GM23248 (cell line): Measurements from ENCODE around the gene EPS8L2. TPM values are rescaled to one million over a fixed set of nuclear protein-coding genes. Genes with fewer than 3 reads are reported as not detected.

ENCODE experiments used
- DNase-seq: peaks from one replicate; pipeline ENCODE4 v3.0.0-alpha.2; 2015
- H2AFZ ChIP-seq: fragments of 200-600 bp; sonication (generic); 2 replicates; pipeline ENCODE4 v1.6.1; 2016; ENCODE audit warnings: antibody characterized with exemption
- H3F3A ChIP-seq: fragments of 200-600 bp; sonication (generic); 2 replicates; pipeline ENCODE4 v1.6.1; 2016; ENCODE audit warnings: mild to moderate bottlenecking, antibody characterized with exemption, mixed run types; ENCODE audit not compliant: insufficient read depth
- H3K27ac ChIP-seq: fragments of 200-600 bp; sonication (generic); 2 replicates; pipeline ENCODE4 v1.5.1; 2016; ENCODE audit warnings: mild to moderate bottlenecking
- H3K27me3 ChIP-seq: fragments of 200-600 bp; sonication (generic); replicated peaks from 2 replicates; pipeline ENCODE4 v1.6.1; 2016; ENCODE audit warnings: mild to moderate bottlenecking; ENCODE audit not compliant: insufficient read depth
- H3K36me3 ChIP-seq: fragments of 200-600 bp; sonication (generic); 2 replicates; pipeline ENCODE4 v1.6.1; 2016; ENCODE audit warnings: low read depth, mild to moderate bottlenecking
- H3K4me1 ChIP-seq: fragments of 200-600 bp; sonication (generic); 2 replicates; pipeline ENCODE4 v1.6.1; 2016; ENCODE audit warnings: mild to moderate bottlenecking; ENCODE audit not compliant: insufficient read depth
- H3K4me2 ChIP-seq: fragments of 200-600 bp; sonication (generic); one replicate; pipeline ENCODE4 v1.6.1; 2016; ENCODE audit warnings: mild to moderate bottlenecking; ENCODE audit not compliant: unreplicated experiment
- H3K4me3 ChIP-seq: fragments of 200-600 bp; sonication (generic); 2 replicates; pipeline ENCODE4 v1.5.1; 2016; ENCODE audit warnings: mild to moderate bottlenecking
- H3K79me2 ChIP-seq: fragments of 200-600 bp; sonication (generic); 2 replicates; pipeline ENCODE4 v1.6.1; 2016; ENCODE audit warnings: mild to moderate bottlenecking; ENCODE audit not compliant: insufficient read depth
- H3K9ac ChIP-seq: fragments of 200-600 bp; sonication (generic); 2 replicates; pipeline ENCODE4 v1.6.1; 2016; ENCODE audit warnings: mild to moderate bottlenecking
- H3K9me2 ChIP-seq: fragments of 200-600 bp; sonication (generic); 2 replicates; pipeline ENCODE4 v1.6.1; 2016; ENCODE audit warnings: mixed run types, mild to moderate bottlenecking, moderate library complexity; ENCODE audit not compliant: insufficient read depth
- H3K9me3 ChIP-seq: fragments of 200-600 bp; sonication (generic); one replicate; pipeline ENCODE4 v1.6.1; 2017; ENCODE audit warnings: low read depth
- H4K20me1 ChIP-seq: fragments of 200-600 bp; sonication (generic); 2 replicates; pipeline ENCODE4 v1.6.0; 2016; ENCODE audit not compliant: insufficient read depth
- EZH2 ChIP-seq: fragments of 200-600 bp; sonication (generic); IDR thresholded peaks from 2 replicates; pipeline ENCODE4 v1.6.1; 2018; ENCODE audit warnings: antibody characterized with exemption, mild to moderate bottlenecking; ENCODE audit not compliant: insufficient read depth, poor library complexity, severe bottlenecking
- EZH2phosphoT487 ChIP-seq: fragments of 200-600 bp; sonication (generic); IDR thresholded peaks from 2 replicates; pipeline ENCODE4 v1.6.1; 2018; ENCODE audit warnings: antibody characterized with exemption, moderate library complexity, mild to moderate bottlenecking, low read depth; ENCODE audit not compliant: insufficient read depth
- WGBS, 2 experiments: methylation state at CpG; one replicate each; pipeline ENCODE4 v1.1.6; 2015 to 2017; ENCODE audit warnings: low lambda C conversion rate in 2 of 2, low coverage in 1 of 2; ENCODE audit errors: missing lambda C conversion rate in 2 of 2; 5-methylcytosine and 5-hydroxymethylcytosine counted together
- in situ Hi-C: fragments of 300-500 bp; cut with MboI; formaldehyde crosslinking; loops from 2 replicates; pipeline ENCODE4 v1.15.0; 2020
- polyA plus RNA-seq: library from polyadenylated mRNA; unstranded; fragments of >200 nt; fragmentation: Nextera tagmentation; extraction: Ambion mirVana; gene quantifications from 2 replicates; pipeline ENCODE4 v1.2.1, GENCODE V29; 2016
- total RNA-seq: library from RNA; depleted of rRNA; stranded (reverse); fragments of >200 nt; shearing (Covaris generic); gene quantifications from 2 replicates; pipeline ENCODE4 v1.2.3, GENCODE V29; 2014; rRNA removed

The EPS8L2 gene
- total and polyA plus RNA-seq, 2 experiments from 2014 or later = 48.2 to 58.3 TPM

DNA sequence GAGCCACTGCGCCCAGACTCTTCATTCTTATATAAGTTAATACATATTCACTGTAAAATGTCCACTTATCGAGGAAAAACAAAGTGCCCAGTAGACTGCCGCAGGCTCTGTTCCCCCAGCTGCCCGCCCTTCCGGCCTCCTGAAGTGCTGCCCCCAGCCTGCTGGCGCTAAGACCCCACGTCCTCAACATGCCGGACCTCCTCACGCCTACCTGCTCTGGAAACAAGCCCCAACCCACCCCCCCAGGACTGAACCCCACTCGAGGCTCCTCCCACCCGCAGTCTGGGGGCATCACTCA, 70.2 kb downstream of the EPS8L2 start:
- in situ Hi-C loops = no loop called here
- Histone ChIP-seq H3K9me3 (no peaks in the 10 kb centered on the region), H4K20me1 (no peaks in the 10 kb centered on the region), H3F3A (0 out of 2 replicates have a peak, but pooled peaks cover under 1% of the 10 kb centered on the region), H3K79me2 (peaks cover 87% of the 10 kb centered on the region), H3K4me1 (peaks cover 15% of the 10 kb centered on the region), H3K27ac (peak overlapping the region; percentile 54), H2AFZ (no peak overlapping the region), H3K9me2 (no peaks in the 10 kb centered on the region), H3K27me3 (no peaks in the 10 kb centered on the region), H3K9ac (peak overlapping the region; percentile 94), H3K36me3 (no peaks in the 10 kb centered on the region), H3K4me2 (peak overlapping the region; percentile 88), H3K4me3 (peak overlapping the region; percentile 86)
- TF ChIP-seq EZH2 = no peak
- no peak for TF ChIP-seq EZH2phosphoT487
- DNase-seq = peak; percentile 36
- 5 to 9% methylated on average over 11 of the region's 11 CpGs for WGBS, 2 experiments

DNA sequence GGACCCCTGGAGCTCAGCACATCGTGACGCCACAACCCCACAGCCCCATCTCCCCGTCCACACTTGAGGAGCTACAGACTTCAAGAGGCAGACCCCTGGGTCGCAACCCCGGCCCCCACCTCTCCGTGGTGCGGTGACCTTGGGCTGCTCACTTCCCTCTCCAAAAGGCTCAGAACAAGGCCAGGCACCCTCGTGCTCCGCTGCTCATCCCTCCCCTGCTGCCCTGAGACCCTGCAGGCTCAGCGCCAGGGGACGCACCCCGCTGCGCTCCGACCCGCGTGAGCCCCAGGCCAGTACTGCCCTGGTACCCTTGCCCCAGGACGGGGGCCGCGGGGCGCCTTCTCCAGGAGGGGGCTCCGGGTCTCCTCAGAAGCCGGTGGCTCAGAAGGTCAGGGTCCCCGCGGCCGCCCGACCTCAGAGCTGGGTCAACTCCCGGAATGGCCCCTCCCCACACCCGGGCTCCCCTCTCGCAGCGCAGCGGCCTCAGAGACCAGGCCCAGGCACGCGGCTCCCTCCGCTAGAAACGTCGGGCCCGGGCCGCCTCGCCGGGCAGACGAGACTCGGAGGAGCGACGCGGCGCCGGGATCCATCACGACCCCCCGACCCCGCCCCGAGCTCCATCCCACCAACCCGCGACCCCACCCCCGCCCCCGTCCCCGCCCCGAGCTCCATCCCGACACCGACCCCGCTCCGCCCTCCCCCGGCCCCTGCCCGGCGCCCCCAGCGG, 70.7 kb downstream of the EPS8L2 start:
- Histone ChIP-seq H2AFZ (peak overlapping the region; percentile 84; the same call in 1 of the 2 replicates), H3K27me3 (no peaks in the 10 kb centered on the region), H3K79me2 (peaks cover 84% of the 10 kb centered on the region), H4K20me1 (no peaks in the 10 kb centered on the region), H3K4me1 (peaks cover 15% of the 10 kb centered on the region), H3K36me3 (no peaks in the 10 kb centered on the region), H3K9me2 (no peaks in the 10 kb centered on the region), H3K9me3 (no peaks in the 10 kb centered on the region), H3F3A (0 out of 2 replicates have a peak, but pooled peaks cover 3% of the 10 kb centered on the region), H3K9ac (peak overlapping the region; percentile 94), H3K4me3 (peak overlapping the region; percentile 86), H3K4me2 (peak overlapping the region; percentile 88), H3K27ac (peak overlapping the region; percentile 56)
- TF ChIP-seq EZH2 (no peak), EZH2phosphoT487 (no peak)
- peak; percentile 73 for DNase-seq
- in situ Hi-C loops = no loop called here
- 0 to 2% methylated on average over 38 to 60 of the region's 65 CpGs for WGBS, 2 experiments

Other genes with a start within 250 kb of the EPS8L2 start
- gene RNH1, start 199.0 kb upstream of the EPS8L2 start, total RNA-seq = 680 and 751 TPM in 2 replicates
- gene RNH1, start 199.0 kb upstream of the EPS8L2 start, polyA plus RNA-seq = 623 and 664 TPM in 2 replicates
- 62.1 and 83.7 TPM in 2 replicates for gene HRAS, start 170.7 kb upstream of the EPS8L2 start, total RNA-seq
- 76.9 and 85.3 TPM in 2 replicates for gene HRAS, start 170.7 kb upstream of the EPS8L2 start, polyA plus RNA-seq
- 1.3 TPM in 1 of 2 replicates, not detected in the other for gene LRRC56, start 168.7 kb upstream of the EPS8L2 start, total RNA-seq
- 0.72 and 0.86 TPM in 2 replicates for gene LRRC56, start 168.7 kb upstream of the EPS8L2 start, polyA plus RNA-seq
- 0.22 and 2.3 TPM in 2 replicates for gene LMNTD2, start 145.5 kb upstream of the EPS8L2 start, total RNA-seq
- gene LMNTD2, start 145.5 kb upstream of the EPS8L2 start, polyA plus RNA-seq = 0.35 and 0.36 TPM in 2 replicates
- gene RASSF7, start 145.3 kb upstream of the EPS8L2 start, total RNA-seq = 18.8 and 19.3 TPM in 2 replicates
- 10.6 and 11.9 TPM in 2 replicates for gene RASSF7, start 145.3 kb upstream of the EPS8L2 start, polyA plus RNA-seq
- gene PHRF1, start 129.8 kb upstream of the EPS8L2 start, total RNA-seq = 27.7 and 30.5 TPM in 2 replicates
- 10.9 and 11.0 TPM in 2 replicates for gene PHRF1, start 129.8 kb upstream of the EPS8L2 start, polyA plus RNA-seq
- 3.7 and 11.8 TPM in 2 replicates for gene IRF7, start 90.3 kb upstream of the EPS8L2 start, total RNA-seq
- 4.7 and 5.1 TPM in 2 replicates for gene IRF7, start 90.3 kb upstream of the EPS8L2 start, polyA plus RNA-seq
- not detected in 2 replicates for gene CDHR5, start 81.3 kb upstream of the EPS8L2 start, total RNA-seq
- not detected in 2 replicates for gene CDHR5, start 81.3 kb upstream of the EPS8L2 start, polyA plus RNA-seq
- gene SCT, start 79.0 kb upstream of the EPS8L2 start, total RNA-seq = not detected in 2 replicates
- not detected in 2 replicates for gene SCT, start 79.0 kb upstream of the EPS8L2 start, polyA plus RNA-seq
- not detected in 2 replicates for gene DRD4, start 69.0 kb upstream of the EPS8L2 start, total RNA-seq
- gene DRD4, start 69.0 kb upstream of the EPS8L2 start, polyA plus RNA-seq = not detected in 2 replicates
- gene DEAF1, start 11.0 kb upstream of the EPS8L2 start, total RNA-seq = 31.6 and 38.5 TPM in 2 replicates
- gene DEAF1, start 11.0 kb upstream of the EPS8L2 start, polyA plus RNA-seq = 31.7 and 35.0 TPM in 2 replicates
- 27.0 and 37.3 TPM in 2 replicates for gene TMEM80, start 10.4 kb upstream of the EPS8L2 start, total RNA-seq
- gene TMEM80, start 10.4 kb upstream of the EPS8L2 start, polyA plus RNA-seq = 47.9 and 50.1 TPM in 2 replicates
- 185 and 216 TPM in 2 replicates for gene TALDO1, start 41.2 kb downstream of the EPS8L2 start, total RNA-seq
- gene TALDO1, start 41.2 kb downstream of the EPS8L2 start, polyA plus RNA-seq = 313 and 318 TPM in 2 replicates
- 38.3 and 45.0 TPM in 2 replicates for gene GATD1, start 71.3 kb downstream of the EPS8L2 start, total RNA-seq
- 27.0 and 27.4 TPM in 2 replicates for gene GATD1, start 71.3 kb downstream of the EPS8L2 start, polyA plus RNA-seq
- gene CEND1, start 83.9 kb downstream of the EPS8L2 start, total RNA-seq = 2.1 and 2.8 TPM in 2 replicates
- gene CEND1, start 83.9 kb downstream of the EPS8L2 start, polyA plus RNA-seq = 3.4 and 3.9 TPM in 2 replicates
- gene SLC25A22, start 92.0 kb downstream of the EPS8L2 start, total RNA-seq = 10.5 and 13.9 TPM in 2 replicates
- gene SLC25A22, start 92.0 kb downstream of the EPS8L2 start, polyA plus RNA-seq = 18.7 and 19.4 TPM in 2 replicates
- gene PIDD1, start 99.0 kb downstream of the EPS8L2 start, total RNA-seq = 4.2 and 6.4 TPM in 2 replicates
- 7.3 and 8.5 TPM in 2 replicates for gene PIDD1, start 99.0 kb downstream of the EPS8L2 start, polyA plus RNA-seq
- 162 and 263 TPM in 2 replicates for gene RPLP2, start 103.7 kb downstream of the EPS8L2 start, total RNA-seq
- 726 and 744 TPM in 2 replicates for gene RPLP2, start 103.7 kb downstream of the EPS8L2 start, polyA plus RNA-seq
- 35.2 and 38.7 TPM in 2 replicates for gene PNPLA2, start 112.7 kb downstream of the EPS8L2 start, total RNA-seq
- 87.6 and 98.1 TPM in 2 replicates for gene PNPLA2, start 112.7 kb downstream of the EPS8L2 start, polyA plus RNA-seq
- 0.38 and 2.3 TPM in 2 replicates for gene CRACR2B, start 121.7 kb downstream of the EPS8L2 start, total RNA-seq
- gene CRACR2B, start 121.7 kb downstream of the EPS8L2 start, polyA plus RNA-seq = 1.2 and 2.0 TPM in 2 replicates
- gene CD151, start 126.7 kb downstream of the EPS8L2 start, total RNA-seq = 1,651 and 1,751 TPM in 2 replicates
- 796 and 807 TPM in 2 replicates for gene CD151, start 126.7 kb downstream of the EPS8L2 start, polyA plus RNA-seq
- 67.8 and 113 TPM in 2 replicates for gene POLR2L, start 136.3 kb downstream of the EPS8L2 start, total RNA-seq
- 804 and 820 TPM in 2 replicates for gene POLR2L, start 136.3 kb downstream of the EPS8L2 start, polyA plus RNA-seq
- gene TSPAN4, start 136.6 kb downstream of the EPS8L2 start, total RNA-seq = 340 and 393 TPM in 2 replicates
- 343 and 344 TPM in 2 replicates for gene TSPAN4, start 136.6 kb downstream of the EPS8L2 start, polyA plus RNA-seq
- gene CHID1, start 204.6 kb downstream of the EPS8L2 start, total RNA-seq = 72.3 and 91.9 TPM in 2 replicates
- 202 and 215 TPM in 2 replicates for gene CHID1, start 204.6 kb downstream of the EPS8L2 start, polyA plus RNA-seq
- 32.2 and 38.3 TPM in 2 replicates for gene AP2A2, start 219.6 kb downstream of the EPS8L2 start, total RNA-seq
- gene AP2A2, start 219.6 kb downstream of the EPS8L2 start, polyA plus RNA-seq = 27.5 and 31.1 TPM in 2 replicates